GM21528 (cell line): Measurements from ENCODE around the gene CRYGN.

Experiments
- ATAC-seq: cut with Tn5 transposase; IDR thresholded peaks from one replicate; pipeline ENCODE4 v1.9.1; 2021; ENCODE audit warnings: mild to moderate bottlenecking, moderate library complexity; ENCODE audit not compliant: unreplicated experiment, low FRiP score

Gene CRYGN

DNA sequence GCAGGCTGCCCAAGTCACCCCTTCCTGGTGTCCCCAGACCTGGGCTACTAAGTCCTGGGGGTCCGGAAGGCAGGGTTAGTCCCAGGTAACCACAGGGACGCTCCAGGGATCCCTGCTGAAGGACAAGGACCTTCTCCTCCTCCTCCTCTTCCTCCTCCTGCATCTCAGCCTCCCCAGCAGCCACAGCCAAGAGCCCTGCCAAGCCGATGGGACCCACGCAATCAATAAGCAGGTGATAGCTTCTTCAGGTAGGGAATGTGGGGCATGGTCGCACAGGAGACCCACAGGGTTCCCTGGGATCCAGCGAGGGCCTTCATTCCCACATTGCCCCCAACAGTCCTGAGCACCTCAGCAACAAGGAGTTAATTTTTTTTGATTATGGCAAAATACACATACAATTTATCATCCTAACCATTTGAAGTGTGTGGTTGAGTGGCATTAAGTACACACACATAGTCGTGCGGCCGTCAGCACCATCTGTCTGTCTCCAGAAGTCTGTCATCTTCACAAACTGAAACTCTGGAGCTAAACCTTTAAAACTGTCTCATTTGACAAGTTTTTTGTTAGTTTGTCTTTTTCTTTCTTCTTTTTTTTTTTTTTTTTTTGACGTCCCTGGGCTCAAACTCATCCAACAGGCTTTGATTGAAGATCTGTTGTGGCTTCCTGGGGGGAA is 12.1 kb downstream of the CRYGN start:
- ATAC-seq, result no peak

DNA sequence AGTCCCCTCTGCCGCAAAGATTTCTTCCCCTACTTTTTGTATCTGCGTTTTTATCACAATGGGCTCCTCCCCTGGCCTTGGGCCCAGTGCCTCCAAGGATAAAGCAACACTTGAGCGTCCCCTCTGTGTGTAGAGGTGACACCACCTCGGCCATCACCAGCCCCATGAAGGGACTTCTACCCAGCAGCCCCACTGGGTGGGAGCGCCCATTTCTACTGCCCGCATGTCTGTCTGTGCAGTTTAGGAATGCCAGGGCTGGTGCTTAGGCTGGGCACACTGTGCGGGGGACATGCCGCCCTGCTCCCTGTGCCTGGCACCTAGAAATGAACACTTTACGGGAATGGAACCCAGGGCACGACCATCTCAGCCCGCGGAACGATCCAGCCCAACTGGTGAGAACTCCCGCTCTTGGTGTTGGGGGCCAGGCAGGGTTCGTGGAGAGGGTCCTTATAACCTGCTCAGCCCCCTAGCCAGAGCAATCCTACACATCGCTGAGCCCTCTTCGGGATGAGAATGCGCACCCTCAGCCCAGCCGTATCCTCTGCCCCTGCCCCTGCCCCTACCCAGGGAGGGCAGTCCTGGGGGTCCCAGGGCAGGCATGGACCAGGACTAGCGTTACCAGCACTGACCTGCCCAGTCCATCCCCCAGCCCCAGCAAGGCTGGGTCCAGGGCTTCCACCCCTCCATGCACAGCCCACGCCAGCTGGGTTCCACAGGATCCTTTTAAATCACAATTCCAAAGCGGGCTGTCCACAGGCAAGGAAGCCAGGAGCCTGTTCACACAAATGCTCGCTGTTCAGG is 12.8 kb downstream of the CRYGN start:
- no peak for ATAC-seq

DNA sequence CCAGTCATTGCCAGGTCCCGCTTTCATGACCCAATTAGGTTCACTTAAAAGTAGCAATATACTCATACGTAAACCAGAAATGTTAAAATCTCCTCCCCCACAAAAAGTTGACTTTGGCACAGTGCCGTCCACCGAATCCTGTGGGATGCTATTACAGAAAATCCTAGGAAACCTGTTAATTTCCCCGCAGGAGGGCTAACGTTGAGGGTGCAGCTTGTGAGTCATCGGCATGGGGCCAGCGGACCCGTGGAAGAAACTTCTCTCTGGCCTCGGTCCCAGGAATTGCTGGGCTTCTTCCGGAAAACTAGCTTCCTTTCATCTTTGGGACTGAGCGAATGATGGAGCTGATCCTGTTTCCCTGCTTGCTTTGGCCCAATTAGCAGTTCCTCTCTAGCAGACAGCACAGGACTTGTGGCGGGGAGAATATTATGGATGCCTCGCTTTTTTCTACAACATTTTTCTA is 13.5 kb downstream of the CRYGN start:
- no peak for ATAC-seq

- no peak for ATAC-seq
Measured at GRCh38 chr7:151425670-151426440, 14.1 kb downstream of the CRYGN start.

GRCh38 chr7:151424799-151425198 is 15.1 kb downstream of the CRYGN start:
- ATAC-seq, result no peak

DNA sequence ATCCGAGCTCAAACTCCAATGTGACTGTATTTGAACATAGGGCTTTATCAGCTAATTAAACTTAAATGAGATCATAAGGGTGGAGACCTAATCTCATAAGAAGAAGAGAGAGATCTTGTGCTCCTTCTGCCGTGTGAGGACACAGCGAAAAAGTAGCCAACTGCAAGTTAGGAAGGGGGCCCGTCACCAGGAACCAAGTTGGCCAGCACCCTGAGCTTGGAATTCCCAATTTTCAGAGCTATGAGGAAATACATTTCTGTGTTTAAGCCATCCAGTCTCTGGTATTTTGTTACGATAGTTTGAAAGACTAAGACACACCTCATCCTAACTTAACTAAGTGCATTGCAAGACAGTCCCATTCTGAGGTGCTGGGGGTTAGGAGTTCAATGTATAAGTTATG is 16.0 kb downstream of the CRYGN start:
- ATAC-seq, result no peak

DNA sequence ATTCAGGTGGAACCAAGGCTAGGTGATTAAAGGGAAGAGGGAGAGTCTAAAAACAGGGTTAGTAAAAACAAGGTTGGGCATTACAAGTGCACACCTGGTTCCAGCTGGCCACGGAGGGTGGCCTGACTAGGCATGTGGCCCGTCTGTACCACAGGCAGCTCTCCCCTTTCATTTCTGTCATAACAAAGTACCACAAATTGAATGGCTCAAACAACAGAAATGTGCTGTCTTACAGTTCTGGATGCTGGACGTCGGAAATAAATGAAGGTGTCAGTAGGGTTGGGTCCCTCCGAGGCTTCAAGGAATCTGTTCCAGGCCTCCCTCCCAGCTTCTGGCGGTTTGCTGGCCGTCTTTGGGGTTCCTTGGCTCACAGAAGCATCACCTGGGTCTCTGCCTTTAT is 16.7 kb downstream of the CRYGN start:
- ATAC-seq, result no peak

- ATAC-seq, result no peak
Measured at GRCh38 chr7:151422212-151422611, 17.7 kb downstream of the CRYGN start.

GRCh38 chr7:151420144-151420543 is 19.8 kb downstream of the CRYGN start:
- no peak for ATAC-seq

GRCh38 chr7:151416941-151417315 is 23.0 kb downstream of the CRYGN start:
- no peak for ATAC-seq

DNA sequence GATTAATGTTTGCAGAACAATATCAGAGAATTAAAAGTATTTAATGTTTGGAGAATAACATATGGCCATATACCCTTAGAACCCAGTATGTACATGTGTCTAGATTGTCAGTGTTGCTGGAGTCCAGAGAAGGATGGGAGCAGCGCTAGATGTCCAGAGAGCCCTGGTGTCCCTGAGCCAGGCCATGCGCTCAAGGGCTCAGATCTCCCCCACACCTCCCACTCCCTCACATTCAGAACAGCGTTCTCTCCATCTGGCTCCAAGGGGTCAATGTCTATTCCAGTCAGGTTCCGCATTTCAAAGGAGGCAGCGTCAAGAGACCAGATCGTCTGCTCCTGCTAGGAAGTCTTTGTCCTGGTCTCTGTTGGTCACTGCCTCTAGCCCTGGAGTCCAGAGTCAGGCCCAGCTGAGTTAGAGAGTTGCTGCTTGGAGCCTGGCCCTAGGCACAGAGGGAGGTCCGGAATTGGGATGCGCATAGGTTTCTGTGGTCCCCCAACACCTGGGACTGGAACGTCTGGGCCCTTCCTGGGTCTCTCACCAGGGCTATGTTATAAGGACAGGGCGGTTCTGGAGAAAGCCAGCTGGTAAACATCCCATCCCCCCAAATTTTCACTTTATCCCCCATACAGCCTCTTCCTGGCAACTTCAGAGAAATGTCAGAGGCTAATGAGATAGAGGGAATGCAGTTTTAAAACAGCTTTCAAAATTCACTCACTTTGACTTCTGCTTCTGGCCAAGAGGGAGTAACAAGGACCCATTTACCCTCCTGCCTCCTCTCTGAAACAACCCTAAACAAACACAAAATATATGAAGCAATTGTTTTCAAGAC is 23.6 kb downstream of the CRYGN start:
- ATAC-seq, result no peak

DNA sequence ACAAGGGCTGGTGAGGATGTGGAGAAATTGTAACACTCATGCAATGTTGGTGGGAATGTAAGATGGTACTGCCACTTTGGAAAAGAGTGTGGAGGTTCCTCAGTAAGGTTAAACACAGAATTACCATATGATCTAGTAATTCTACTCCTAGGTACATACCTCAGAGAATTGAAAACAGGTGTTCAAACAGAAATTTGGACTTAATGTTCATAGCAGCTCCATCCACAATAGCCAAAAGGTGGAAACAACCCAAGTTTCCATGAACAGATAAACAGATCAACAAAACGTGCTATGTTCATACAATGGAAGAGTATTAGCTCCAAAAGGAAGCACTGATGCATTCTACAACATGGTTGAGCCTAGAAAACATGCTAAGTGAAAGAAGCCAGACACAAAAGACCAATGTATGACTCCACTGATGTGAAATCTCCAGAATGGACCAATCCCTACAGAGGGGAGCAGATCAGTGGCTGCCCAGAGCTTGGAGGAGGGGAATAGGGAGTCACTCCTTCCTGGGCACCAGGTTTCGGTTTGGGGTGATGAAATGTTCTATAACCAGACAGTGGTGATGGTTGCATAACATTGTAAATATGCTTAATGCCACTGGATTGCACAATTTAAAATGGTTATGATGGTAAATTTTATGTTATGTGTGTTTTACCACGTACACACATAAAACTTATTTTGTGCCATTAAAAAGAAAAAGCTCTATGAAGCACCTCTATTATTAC is 24.4 kb downstream of the CRYGN start:
- ATAC-seq, result no peak

- no peak for ATAC-seq
Measured at GRCh38 chr7:151413241-151413640, 26.7 kb downstream of the CRYGN start.

GRCh38 chr7:151412318-151412717 is 27.6 kb downstream of the CRYGN start:
- ATAC-seq, result no peak

- no peak for ATAC-seq
Measured at GRCh38 chr7:151411551-151411950, 28.4 kb downstream of the CRYGN start.

DNA sequence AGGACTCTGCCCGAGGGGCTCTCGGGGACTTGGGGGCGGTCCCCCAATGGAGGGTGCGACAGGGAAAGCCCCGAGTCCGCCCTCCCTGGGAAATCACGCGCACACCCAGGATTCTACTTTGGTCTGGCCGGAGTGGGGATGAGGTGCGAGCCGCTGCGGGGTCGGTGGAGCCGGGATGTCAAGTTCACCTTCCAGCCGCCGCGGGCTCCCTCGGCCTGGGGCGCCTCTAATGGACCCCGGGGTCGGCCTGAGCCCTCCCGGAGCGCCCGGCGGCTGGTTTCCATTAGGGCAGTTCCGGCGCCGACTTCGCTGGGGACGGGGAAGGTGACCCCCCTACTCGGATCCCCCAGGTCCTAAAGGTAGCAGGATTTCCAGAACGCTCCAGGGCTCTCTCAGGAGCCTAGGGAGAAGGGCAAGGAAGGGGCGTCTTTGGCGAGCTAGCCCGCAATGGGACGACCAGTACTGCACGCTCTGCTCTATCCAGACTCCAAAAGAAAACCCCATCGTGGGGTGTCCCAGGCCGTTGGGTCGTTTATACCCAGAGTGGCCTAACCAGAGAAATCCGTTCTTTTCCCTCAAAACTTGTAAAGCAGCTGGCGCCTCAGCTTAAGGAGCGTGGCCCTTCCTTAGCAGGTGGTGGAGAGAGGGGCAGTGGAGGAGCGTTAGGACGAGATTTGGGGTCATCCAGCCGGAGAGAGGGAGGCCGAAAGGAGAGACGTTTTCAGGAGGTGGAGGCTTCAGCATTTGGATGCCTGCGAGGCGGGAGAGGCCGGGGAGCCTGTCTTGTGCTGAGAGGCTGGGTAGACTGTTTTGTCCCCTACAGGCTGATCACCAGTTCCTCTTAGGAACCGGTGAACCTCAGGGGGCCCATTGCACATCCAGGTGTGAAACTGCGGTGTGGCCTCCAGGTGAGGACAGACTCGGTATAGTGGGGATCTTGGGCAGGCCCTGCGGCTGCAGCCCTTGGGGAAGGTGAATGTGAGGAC is 29.2 kb downstream of the CRYGN start:
- ATAC-seq, result no peak

- no peak for ATAC-seq
Measured at GRCh38 chr7:151409667-151410404, 30.1 kb downstream of the CRYGN start, which contains the start of gene WDR86. Gene WDR86 (minus strand): TSS chr7:151410038. CDS start chr7:151409589, 449 bp downstream.
